Head of caudate nucleus (tissue), 42 donors: Measurements from ENCODE around the gene OPCML.

ENCODE experiments used
- DNase-seq, 42 donors: peaks; one replicate each; pipeline versions ENCODE4 v3.0.0 to v3.0.0-alpha.2; 2020 to 2021; ENCODE audit warnings: mixed read lengths in 7 of 42
- intact Hi-C: fragments of 100-400 bp; cut with DNase I; formaldehyde crosslinking; loops from one replicate; pipeline ENCODE4 v1.15.0; 2022

The OPCML gene

GRCh38 chr11:132920451-132921096, 611.7 kb downstream of the OPCML start:
- intact Hi-C loops = no loop called here
- DNase-seq = no peak

GRCh38 chr11:132914600-132914999, 617.7 kb downstream of the OPCML start:
- no peak for DNase-seq
- intact Hi-C loops = no loop called here

GRCh38 chr11:132913886-132914285, 618.4 kb downstream of the OPCML start:
- no peak for DNase-seq

GRCh38 chr11:132913295-132913694, 619.0 kb downstream of the OPCML start:
- intact Hi-C loops = no loop called here
- DNase-seq = no peak

More at GRCh38 chr11:132913886-132914285, 618.4 kb downstream of the OPCML start:
- intact Hi-C loops = no loop called here

GRCh38 chr11:132911186-132911585, 621.1 kb downstream of the OPCML start:
- no peak for DNase-seq
- intact Hi-C loops = no loop called here

GRCh38 chr11:132910011-132910760, 622.1 kb downstream of the OPCML start:
- peak in 28 of 42 donors; percentile 4 to 60 (median 22) for DNase-seq
- intact Hi-C loops = no loop called here

GRCh38 chr11:132909021-132909606, 623.2 kb downstream of the OPCML start:
- no peak for DNase-seq
- intact Hi-C loops = no loop called here

GRCh38 chr11:132908414-132908810, 623.9 kb downstream of the OPCML start:
- no peak for DNase-seq
- intact Hi-C loops = no loop called here

GRCh38 chr11:132907651-132908413, 624.5 kb downstream of the OPCML start:
- intact Hi-C loops = no loop called here

GRCh38 chr11:132904607-132905006, 627.7 kb downstream of the OPCML start:
- intact Hi-C loops = no loop called here
- peak in 5 of 42 donors; percentile 13 to 40 (median 21) for DNase-seq

More at GRCh38 chr11:132907651-132908413, 624.5 kb downstream of the OPCML start:
- no peak for DNase-seq

- no peak for DNase-seq
- intact Hi-C loops = no loop called here
Observed at GRCh38 chr11:132904091-132904490, 628.2 kb downstream of the OPCML start.

GRCh38 chr11:132901638-132902471, 630.4 kb downstream of the OPCML start:
- intact Hi-C loops = no loop called here

GRCh38 chr11:132898676-132899075, 633.6 kb downstream of the OPCML start:
- no peak for DNase-seq
- intact Hi-C loops = no loop called here

More at GRCh38 chr11:132901638-132902471, 630.4 kb downstream of the OPCML start:
- no peak for DNase-seq

- intact Hi-C loops = no loop called here
Observed at GRCh38 chr11:132898021-132898420, 634.3 kb downstream of the OPCML start.

GRCh38 chr11:132895340-132895739, 637.0 kb downstream of the OPCML start:
- DNase-seq = peak in 13 of 42 donors; percentile 7 to 59 (median 25)
- intact Hi-C loops = no loop called here

More at GRCh38 chr11:132898021-132898420, 634.3 kb downstream of the OPCML start:
- no peak for DNase-seq

GRCh38 chr11:132894606-132895005, 637.7 kb downstream of the OPCML start:
- intact Hi-C loops = no loop called here
- no peak for DNase-seq

GRCh38 chr11:132892876-132893275, 639.4 kb downstream of the OPCML start:
- intact Hi-C loops = no loop called here
- no peak for DNase-seq

GRCh38 chr11:132888226-132888625, 644.1 kb downstream of the OPCML start:
- no peak for DNase-seq
- intact Hi-C loops = no loop called here

GRCh38 chr11:132886335-132886734, 646.0 kb downstream of the OPCML start:
- intact Hi-C loops = no loop called here
- DNase-seq = no peak
